Measurements from ENCODE around the gene SRSF6.

GRCh38 chr20:43463527-43464218 lies 6.0 kb downstream of the SRSF6 start:
- no peak for TF ChIP-seq EZH2phosphoT487 (conservative IDR thresholded peaks at IDR 0.05; ENCODE audit: low read length)
- TF ChIP-seq CTCF (IDR thresholded peaks at IDR 0.05; ENCODE audit: insufficient read depth, low read length, poor library complexity, severe bottlenecking) = no peak
